Uterus (tissue), 4 donors: Measurements from ENCODE around the gene RALB. TPM values are rescaled to one million over a fixed set of nuclear protein-coding genes. Genes with fewer than 3 reads are reported as not detected.
A peak's percentile ranks its signal among the peaks of the same experiment; 100 is the strongest.

Experiments
- DNase-seq, 2 donors: peaks; one replicate each; pipeline ENCODE4 v3.0.0-alpha.2; 2019 to 2020
- H3K27ac ChIP-seq, 2 donors: fragments of 200-600 bp; sonication (generic); 1 replicate in 1 of 2; 2 replicates in 1 of 2; pipeline ENCODE4 v1.5.1; 2016 to 2018
- H3K27me3 ChIP-seq, 2 donors: fragments of 200-600 bp; sonication (generic); one replicate each; pipeline ENCODE4 v1.5.1; 2018 to 2019; ENCODE audit warnings: control low read depth in 1 of 2
- H3K36me3 ChIP-seq, 2 donors: fragments of 200-600 bp; sonication (generic); one replicate each; pipeline ENCODE4 v1.5.1; 2019; ENCODE audit warnings: control low read depth in 1 of 2
- H3K4me1 ChIP-seq, 2 donors: fragments of 200-600 bp; sonication (generic); one replicate each; pipeline ENCODE4 v1.5.1; 2018 to 2019; ENCODE audit warnings: control low read depth in 1 of 2
- H3K4me3 ChIP-seq, 2 donors: fragments of 200-600 bp; sonication (generic); 1 replicate in 1 of 2; 2 replicates in 1 of 2; pipeline ENCODE4 v1.5.1; 2018 to 2019; ENCODE audit warnings: mild to moderate bottlenecking in 1 of 2
- H3K9me3 ChIP-seq, 2 donors: fragments of 200-600 bp; sonication (generic); one replicate each; pipeline ENCODE4 v1.5.1; 2019; ENCODE audit warnings: control low read depth in 1 of 2
- POLR2A ChIP-seq, 2 donors: fragments of 450-650 bp; IDR thresholded peaks; one replicate each; pipeline ENCODE4 v1.6.1; 2016; ENCODE audit warnings: antibody characterized with exemption in 2 of 2, mild to moderate bottlenecking in 1 of 2, moderate library complexity in 1 of 2
- intact Hi-C: fragments of 100-400 bp; cut with DNase I; formaldehyde crosslinking; loops from one replicate; pipeline ENCODE4 v1.15.1; 2023; ENCODE audit warnings: low total_unique reads
- total RNA-seq, 4 donors: library from RNA; depleted of rRNA in 3 of 4; stranded (reverse); fragments of >200 nt in 3 of 4; gene quantifications; one replicate each; pipeline versions ENCODE4 v1.1.0 to v1.2.4, GENCODE V29; 2014 to 2023
- TF ChIP-seq, protein P1 (sequence below), 4 experiments: fragments of 200-600 bp in 2 of 4; fragments of 450-650 bp in 2 of 4; sonication (generic) in 2 of 4; IDR thresholded peaks; one replicate each; pipeline ENCODE4 v1.5.1; 2016 to 2019; ENCODE audit warnings: antibody characterized with exemption in 4 of 4, mild to moderate bottlenecking in 2 of 4, moderate library complexity in 1 of 4
- donor health status: DM: yes; HTN: yes; CAD: no.

Gene RALB
- total RNA-seq, 4 donors from 2014 or later: 54.1 to 96.7 (median 78.2) TPM

DNA sequence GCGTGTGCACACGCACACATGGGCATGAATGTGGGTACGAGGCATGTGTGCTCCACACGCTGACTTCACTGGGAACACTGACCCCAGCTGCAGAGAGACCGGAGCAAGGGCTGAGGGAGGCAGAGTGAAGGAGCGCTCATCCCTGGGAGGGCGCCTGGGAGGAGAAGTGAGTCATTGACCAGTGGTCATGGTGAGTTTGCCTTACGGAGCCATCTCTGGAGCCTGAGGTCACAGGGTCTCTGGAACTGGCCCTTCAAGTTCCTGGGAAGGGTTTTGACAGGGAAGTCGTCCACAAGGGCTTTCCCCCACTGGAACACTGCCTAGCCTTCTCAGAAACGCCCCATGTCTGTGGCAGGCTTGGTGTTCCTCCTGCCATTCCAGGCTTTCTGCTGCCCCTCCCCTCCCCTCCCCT lies 15.2 kb upstream of the RALB start:
- no peak overlapping the region for H3K27ac ChIP-seq
- no peak overlapping the region for H3K4me3 ChIP-seq
- no peak for DNase-seq
- intact Hi-C loops: no loop called here
- H3K9me3 ChIP-seq: no peaks in the 10 kb centered on the region
- TF ChIP-seq, protein P1, sequence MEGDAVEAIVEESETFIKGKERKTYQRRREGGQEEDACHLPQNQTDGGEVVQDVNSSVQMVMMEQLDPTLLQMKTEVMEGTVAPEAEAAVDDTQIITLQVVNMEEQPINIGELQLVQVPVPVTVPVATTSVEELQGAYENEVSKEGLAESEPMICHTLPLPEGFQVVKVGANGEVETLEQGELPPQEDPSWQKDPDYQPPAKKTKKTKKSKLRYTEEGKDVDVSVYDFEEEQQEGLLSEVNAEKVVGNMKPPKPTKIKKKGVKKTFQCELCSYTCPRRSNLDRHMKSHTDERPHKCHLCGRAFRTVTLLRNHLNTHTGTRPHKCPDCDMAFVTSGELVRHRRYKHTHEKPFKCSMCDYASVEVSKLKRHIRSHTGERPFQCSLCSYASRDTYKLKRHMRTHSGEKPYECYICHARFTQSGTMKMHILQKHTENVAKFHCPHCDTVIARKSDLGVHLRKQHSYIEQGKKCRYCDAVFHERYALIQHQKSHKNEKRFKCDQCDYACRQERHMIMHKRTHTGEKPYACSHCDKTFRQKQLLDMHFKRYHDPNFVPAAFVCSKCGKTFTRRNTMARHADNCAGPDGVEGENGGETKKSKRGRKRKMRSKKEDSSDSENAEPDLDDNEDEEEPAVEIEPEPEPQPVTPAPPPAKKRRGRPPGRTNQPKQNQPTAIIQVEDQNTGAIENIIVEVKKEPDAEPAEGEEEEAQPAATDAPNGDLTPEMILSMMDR (IDR thresholded peaks at IDR 0.05): no peak
- no peak for TF ChIP-seq POLR2A (IDR thresholded peaks at IDR 0.05)
- no peaks in the 10 kb centered on the region for H3K27me3 ChIP-seq
- H3K4me1 ChIP-seq: no peaks in the 10 kb centered on the region
- H3K36me3 ChIP-seq: no peaks in the 10 kb centered on the region

DNA sequence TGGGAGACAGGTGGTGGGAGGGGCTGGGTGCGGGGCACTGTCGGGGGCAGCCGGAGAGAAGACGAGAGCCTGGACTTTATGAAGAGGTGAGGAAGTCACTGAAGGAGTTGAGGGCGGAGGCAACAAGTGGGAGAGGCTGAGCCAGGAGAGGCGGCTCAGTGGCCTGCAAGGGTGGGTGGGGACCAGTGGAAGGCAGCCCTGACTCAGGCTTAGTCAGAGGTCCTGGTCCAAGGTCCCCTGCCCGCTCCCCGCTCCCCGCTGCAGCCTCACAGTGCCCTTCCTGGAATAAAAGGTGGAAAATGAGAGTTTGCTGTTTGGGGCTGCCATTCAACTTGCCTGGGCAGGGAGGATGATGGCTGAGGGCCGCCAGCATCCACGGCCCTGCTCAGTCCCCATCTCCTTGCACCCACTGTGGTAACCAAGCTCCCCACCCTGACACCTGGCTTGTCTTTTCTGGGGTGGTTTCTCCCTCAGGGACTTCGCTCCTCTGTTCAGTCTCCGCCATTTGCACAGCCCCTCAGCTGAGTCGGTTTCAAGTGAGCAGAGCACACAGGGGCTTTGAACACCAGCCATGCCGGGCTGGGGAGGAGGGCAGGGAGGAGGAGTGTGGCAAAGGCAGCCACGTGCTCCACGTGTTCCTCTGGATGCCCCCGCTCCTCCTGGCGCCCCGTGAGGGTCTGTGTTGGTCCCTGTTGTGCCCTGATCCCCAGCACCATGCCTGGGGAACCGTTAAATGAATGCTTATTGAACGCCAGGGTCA lies 13.7 kb upstream of the RALB start:
- intact Hi-C loops: no loop called here

GRCh38 chr2:120239488-120240287 lies 13.0 kb upstream of the RALB start:
- H3K4me3 ChIP-seq: no peak overlapping the region

More for the DNA sequence above, 13.7 kb upstream of the RALB start:
- Histone ChIP-seq H3K4me3 (no peak overlapping the region), H3K27ac (peak overlapping the region; percentile 54 to 61), H3K27me3 (no peaks in the 10 kb centered on the region), H3K9me3 (no peaks in the 10 kb centered on the region), H3K4me1 (no peaks in the 10 kb centered on the region), H3K36me3 (no peaks in the 10 kb centered on the region)
- TF ChIP-seq, protein P1 (IDR thresholded peaks at IDR 0.05): no peak
- TF ChIP-seq POLR2A (IDR thresholded peaks at IDR 0.05): no peak
- DNase-seq: peak in 1 of 2 donors; percentile 48

GRCh38 chr2:120240901-120241429 lies 11.7 kb upstream of the RALB start:
- Histone ChIP-seq H3K4me3 (no peak overlapping the region), H3K27me3 (no peaks in the 10 kb centered on the region), H3K27ac (no peak overlapping the region), H3K4me1 (peaks cover 0 to 7% of the 10 kb centered on the region in 2 donors), H3K36me3 (no peaks in the 10 kb centered on the region), H3K9me3 (no peaks in the 10 kb centered on the region)
- no peak for DNase-seq
- intact Hi-C loops: no loop called here
- TF ChIP-seq POLR2A (IDR thresholded peaks at IDR 0.05): no peak
- TF ChIP-seq, protein P1 (IDR thresholded peaks at IDR 0.05): no peak

More at GRCh38 chr2:120239488-120240287, 13.0 kb upstream of the RALB start:
- Histone ChIP-seq H3K36me3 (no peaks in the 10 kb centered on the region), H3K4me1 (no peaks in the 10 kb centered on the region), H3K27ac (peak overlapping the region; percentile 54 to 61), H3K9me3 (no peaks in the 10 kb centered on the region), H3K27me3 (no peaks in the 10 kb centered on the region)
- no peak for TF ChIP-seq POLR2A (IDR thresholded peaks at IDR 0.05)
- TF ChIP-seq, protein P1 (IDR thresholded peaks at IDR 0.05): no peak
- peak; percentile 62 to 79 for DNase-seq
- intact Hi-C loops: no loop called here
